K562 (cell line): ENCODE measurements around the gene ZNF502. TPM values are rescaled to one million over a fixed set of nuclear protein-coding genes. Genes with fewer than 3 reads are reported as not detected.
A peak's percentile ranks its signal among the peaks of the same experiment; 100 is the strongest.

Experiments
- ARID4B ChIP-seq: sonication (generic); formaldehyde crosslinking; IDR thresholded peaks from 2 replicates; pipeline ENCODE4 v1.8.0; 2022; ENCODE audit warnings: mild to moderate bottlenecking, missing genetic modification reagents
- DACH1 ChIP-seq: fragments of 450-650 bp; IDR thresholded peaks from 2 replicates; pipeline ENCODE4 v1.6.1; 2018; ENCODE audit not compliant: partially characterized antibody
- DIDO1 ChIP-seq: fragments of 450-650 bp; IDR thresholded peaks from 2 replicates; pipeline ENCODE4 v1.6.1; 2016; ENCODE audit warnings: low read depth, missing biosample characterization, missing genetic modification characterization
- DLX4 ChIP-seq: fragments of 250-450 bp; sonication (Bioruptor Pico); IDR thresholded peaks from 2 replicates; pipeline ENCODE4 v1.6.1; 2021; ENCODE audit warnings: mild to moderate bottlenecking
- EP300 ChIP-seq: IDR thresholded peaks from 2 replicates; pipeline ENCODE4 v1.6.1; 2012; ENCODE audit warnings: low read length, improper control_type of control experiment
- EWSR1 ChIP-seq: fragments of 450-650 bp; IDR thresholded peaks from 2 replicates; pipeline ENCODE4 v1.6.1; 2018; ENCODE audit warnings: borderline replicate concordance, mild to moderate bottlenecking, low read depth, moderate library complexity; ENCODE audit not compliant: partially characterized antibody
- GABPB1 ChIP-seq: sonication (generic); formaldehyde crosslinking; IDR thresholded peaks from 2 replicates; pipeline ENCODE4 v1.8.0; 2022; ENCODE audit warnings: mild to moderate bottlenecking, missing genetic modification reagents
- JUN ChIP-seq, 2 experiments: sonication (generic) in 1 of 2; formaldehyde crosslinking in 1 of 2; IDR thresholded peaks; 2 replicates each; pipeline versions ENCODE4 v1.6.1 to v1.8.0; 2012 to 2022; ENCODE audit warnings: borderline replicate concordance in 2 of 2, mild to moderate bottlenecking in 2 of 2, improper control_type of control experiment in 1 of 2, low read depth in 1 of 2, low read length in 1 of 2, missing genetic modification reagents in 1 of 2
- KDM2B ChIP-seq: fragments of 250-450 bp; sonication (Bioruptor Pico); IDR thresholded peaks from 2 replicates; pipeline ENCODE4 v1.8.0; 2021; ENCODE audit warnings: mild to moderate bottlenecking, moderate library complexity
- MYBL2 ChIP-seq, 2 experiments: fragments of 450-650 bp in 1 of 2; sonication (generic) in 1 of 2; formaldehyde crosslinking in 1 of 2; IDR thresholded peaks; 2 replicates each; pipeline versions ENCODE4 v1.6.1 to v1.8.1; 2017 to 2022; ENCODE audit warnings: borderline replicate concordance in 1 of 2, inconsistent platforms in 1 of 2, low read depth in 1 of 2, mild to moderate bottlenecking in 1 of 2, missing genetic modification reagents in 1 of 2, moderate library complexity in 1 of 2
- POLR2H ChIP-seq: IDR thresholded peaks from 2 replicates; pipeline ENCODE4 v1.6.1; 2016; ENCODE audit warnings: missing genetic modification characterization, low read depth, mild to moderate bottlenecking, control low read depth, missing compliant biosample characterization, moderate library complexity
- RREB1 ChIP-seq: fragments of 250-450 bp; sonication (Bioruptor Pico); IDR thresholded peaks from 2 replicates; pipeline ENCODE4 v1.4.0; 2020
- SUPT5H ChIP-seq: fragments of 450-650 bp; IDR thresholded peaks from 2 replicates; pipeline ENCODE4 v1.6.1; 2016
- ZNF133 ChIP-seq: fragments of 250-450 bp; sonication (Bioruptor Pico); IDR thresholded peaks from 2 replicates; pipeline ENCODE4 v1.4.0; 2020; ENCODE audit warnings: mild to moderate bottlenecking
- ZNF232 ChIP-seq: sonication (generic); formaldehyde crosslinking; IDR thresholded peaks from 2 replicates; pipeline ENCODE4 v1.8.0; 2022; ENCODE audit warnings: mild to moderate bottlenecking, missing genetic modification reagents
- polyA plus RNA-seq, 8 experiments: library from polyadenylated mRNA; depleted of rRNA in 4 of 8; stranded (reverse) in 5 of 8; unstranded in 3 of 8; fragments of >200 nt; fragmentation: Nextera tagmentation in 2 of 8; fragmentation: Illumina TruSeq in 1 of 8; extraction: Ambion mirVana in 2 of 8; extraction: Trizol in 1 of 8; gene quantifications; 2 replicates each; pipeline versions ENCODE4 v1.2.1 to v1.2.3, GENCODE V29; 2011 to 2014; ENCODE audit warnings: inconsistent platforms in 1 of 8, missing spikeins in 1 of 8
- total RNA-seq, 7 experiments: library from RNA; depleted of rRNA in 6 of 7; stranded (reverse); fragments of >200 nt in 6 of 7; fragmentation: Illumina TruSeq in 2 of 7; extraction: Trizol in 2 of 7; gene quantifications; 2 replicates each; pipeline versions ENCODE4 v1.2.1 to v1.2.3, GENCODE V29; 2011 to 2021; ENCODE audit warnings: low replicate concordance in 1 of 7
- TF ChIP-seq, protein P1 (sequence below): fragments of 450-650 bp; IDR thresholded peaks from 2 replicates; pipeline ENCODE4 v1.6.1; 2016

The ZNF502 gene
- total and polyA plus RNA-seq, 9 of the 15 experiments (the other 6 are each of a cell fraction or from before 2014, with no cell fraction given) = 0.38 to 0.98 (median 0.67) TPM

GRCh38 chr3:44729384-44729910 lies 17.0 kb downstream of the ZNF502 start, which contains the start of gene ZNF501 (continued):
- no peak for TF ChIP-seq ZNF232 (CRISPR knock-in tag)
- TF ChIP-seq KDM2B (CRISPR knock-in tag) = no peak
- peak; percentile 76 for TF ChIP-seq GABPB1
- peak; percentile 93 for TF ChIP-seq DIDO1 (tag)
- peak; percentile 62 for TF ChIP-seq DACH1
- peak; percentile 37 for TF ChIP-seq EP300
- peak; percentile 46; the same call in 1 of the 2 replicates for TF ChIP-seq POLR2H (tag)
- peak; percentile 61; the same call in 1 of the 2 replicates for TF ChIP-seq JUN (IDR thresholded peaks at IDR 0.05; ENCODE audit: borderline replicate concordance, low read depth, low read length)
- no peak for TF ChIP-seq JUN (CRISPR knock-in tag; IDR thresholded peaks at IDR 0.05; ENCODE audit: borderline replicate concordance)
- TF ChIP-seq RREB1 (CRISPR knock-in tag) = no peak
- peak; percentile 65; the same call in 1 of the 2 replicates for TF ChIP-seq ARID4B (CRISPR knock-in tag)
- TF ChIP-seq ZNF133 (CRISPR knock-in tag) = no peak
- no peak for TF ChIP-seq DLX4 (CRISPR knock-in tag)
- TF ChIP-seq, protein P1, sequence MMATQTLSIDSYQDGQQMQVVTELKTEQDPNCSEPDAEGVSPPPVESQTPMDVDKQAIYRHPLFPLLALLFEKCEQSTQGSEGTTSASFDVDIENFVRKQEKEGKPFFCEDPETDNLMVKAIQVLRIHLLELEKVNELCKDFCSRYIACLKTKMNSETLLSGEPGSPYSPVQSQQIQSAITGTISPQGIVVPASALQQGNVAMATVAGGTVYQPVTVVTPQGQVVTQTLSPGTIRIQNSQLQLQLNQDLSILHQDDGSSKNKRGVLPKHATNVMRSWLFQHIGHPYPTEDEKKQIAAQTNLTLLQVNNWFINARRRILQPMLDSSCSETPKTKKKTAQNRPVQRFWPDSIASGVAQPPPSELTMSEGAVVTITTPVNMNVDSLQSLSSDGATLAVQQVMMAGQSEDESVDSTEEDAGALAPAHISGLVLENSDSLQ = no peak
- TF ChIP-seq MYBL2 (IDR thresholded peaks at IDR 0.05; ENCODE audit: low read depth) = peak; percentile 35; the same call in 1 of the 2 replicates
- TF ChIP-seq MYBL2 (CRISPR knock-in tag; IDR thresholded peaks at IDR 0.05; ENCODE audit: borderline replicate concordance) = no peak
- TF ChIP-seq EWSR1 = no peak
- TF ChIP-seq SUPT5H = peak; percentile 87
